ENCODE measurements around the gene HAGH.

Gene HAGH

GRCh38 chr16:1828645-1829410 lies 2.2 kb upstream of the HAGH start:
- no peak overlapping the region for H3K9ac ChIP-seq (ENCODE audit: low read length)
- H3K4me1 ChIP-seq (ENCODE audit: insufficient read depth, low read length), result peaks cover 40% of the 10 kb centered on the region
- no peak overlapping the region for H3K27ac ChIP-seq (ENCODE audit: low read depth, low read length)
- no peaks in the 10 kb centered on the region for H3K27me3 ChIP-seq (ENCODE audit: control insufficient read depth in 1 of 2, insufficient read depth in 2 of 2, low read length in 2 of 2)
- peak overlapping the region in 1 of 2 donors; percentile 41 for H3K4me3 ChIP-seq (ENCODE audit: low read depth in 1 of 2, low read length in 2 of 2)
- peaks cover 15% of the 10 kb centered on the region for H3K36me3 ChIP-seq (ENCODE audit: insufficient read depth, low read length)
- H3K9me3 ChIP-seq (ENCODE audit: low read length), result no peaks in the 10 kb centered on the region

DNA sequence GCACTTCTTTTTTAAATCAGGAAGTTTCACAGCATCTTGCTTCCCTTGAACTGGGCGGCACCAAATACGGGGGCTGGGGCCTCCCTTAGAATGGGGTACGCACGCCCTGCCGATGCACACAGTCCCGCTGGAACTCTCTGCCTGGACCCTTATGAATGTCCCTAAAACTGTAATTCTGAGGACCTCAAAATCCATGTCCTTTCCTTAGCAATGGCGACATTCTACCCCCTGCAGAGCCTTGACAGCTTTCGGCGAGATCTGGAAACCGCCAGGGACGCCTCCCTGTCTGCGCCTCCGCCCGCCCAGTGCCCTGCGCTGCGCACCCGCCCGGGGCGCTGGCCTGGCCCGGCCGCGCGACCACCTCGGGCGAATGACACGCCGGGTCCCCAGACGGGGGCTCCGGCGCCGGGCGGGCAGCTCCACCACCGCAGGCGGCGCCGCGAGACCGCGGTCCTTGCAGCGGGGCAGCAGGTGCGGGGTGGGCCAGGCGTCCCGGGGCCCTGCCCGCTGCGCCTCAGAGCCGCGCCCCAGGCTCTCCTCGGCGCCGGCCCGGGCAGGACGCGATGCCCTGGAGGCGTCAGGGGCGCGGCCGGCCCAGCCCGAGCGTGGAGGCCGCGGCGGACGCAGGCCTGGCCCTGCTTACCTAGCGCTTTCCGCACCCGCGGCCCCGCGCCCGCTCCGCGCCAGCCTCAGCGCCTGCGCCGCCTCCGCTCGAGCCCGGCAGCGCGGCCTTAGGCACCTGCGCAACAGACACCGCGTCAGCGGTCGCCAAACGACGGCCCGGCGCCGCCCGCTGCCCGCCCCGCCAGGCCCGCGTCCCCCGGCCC lies 548 bp downstream of the HAGH start:
- Histone ChIP-seq H3K27ac (ENCODE audit: low read depth, low read length) (peak overlapping the region; percentile 49), H3K9me3 (ENCODE audit: low read length) (no peaks in the 10 kb centered on the region), H3K4me3 (ENCODE audit: low read depth in 1 of 2, low read length in 2 of 2) (peak overlapping the region; percentile 66 to 75), H3K9ac (ENCODE audit: low read length) (peak overlapping the region; percentile 44), H3K27me3 (ENCODE audit: control insufficient read depth in 1 of 2, insufficient read depth in 2 of 2, low read length in 2 of 2) (no peaks in the 10 kb centered on the region), H3K36me3 (ENCODE audit: insufficient read depth, low read length) (peaks cover 28% of the 10 kb centered on the region), H3K4me1 (ENCODE audit: insufficient read depth, low read length) (peaks cover 42% of the 10 kb centered on the region)

- peak overlapping the region; percentile 44 for H3K9ac ChIP-seq (ENCODE audit: low read length)
- H3K27me3 ChIP-seq (ENCODE audit: control insufficient read depth in 1 of 2, insufficient read depth in 2 of 2, low read length in 2 of 2), result no peaks in the 10 kb centered on the region
- H3K9me3 ChIP-seq (ENCODE audit: low read length), result no peaks in the 10 kb centered on the region
- peak overlapping the region; percentile 66 to 75 for H3K4me3 ChIP-seq (ENCODE audit: low read depth in 1 of 2, low read length in 2 of 2)
- no peak overlapping the region for H3K27ac ChIP-seq (ENCODE audit: low read depth, low read length)
- peaks cover 29% of the 10 kb centered on the region for H3K36me3 ChIP-seq (ENCODE audit: insufficient read depth, low read length)
- peaks cover 42% of the 10 kb centered on the region for H3K4me1 ChIP-seq (ENCODE audit: insufficient read depth, low read length)
Observed at GRCh38 chr16:1825381-1825863, 1.2 kb downstream of the HAGH start.

GRCh38 chr16:1823821-1824220 lies 2.8 kb downstream of the HAGH start:
- H3K36me3 ChIP-seq (ENCODE audit: insufficient read depth, low read length), result peaks cover 38% of the 10 kb centered on the region
- H3K4me3 ChIP-seq (ENCODE audit: low read depth in 1 of 2, low read length in 2 of 2), result no peak overlapping the region
- H3K9ac ChIP-seq (ENCODE audit: low read length), result no peak overlapping the region
- no peak overlapping the region for H3K27ac ChIP-seq (ENCODE audit: low read depth, low read length)
- peaks cover 35% of the 10 kb centered on the region for H3K4me1 ChIP-seq (ENCODE audit: insufficient read depth, low read length)
- no peaks in the 10 kb centered on the region for H3K27me3 ChIP-seq (ENCODE audit: control insufficient read depth in 1 of 2, insufficient read depth in 2 of 2, low read length in 2 of 2)
- no peaks in the 10 kb centered on the region for H3K9me3 ChIP-seq (ENCODE audit: low read length)

DNA sequence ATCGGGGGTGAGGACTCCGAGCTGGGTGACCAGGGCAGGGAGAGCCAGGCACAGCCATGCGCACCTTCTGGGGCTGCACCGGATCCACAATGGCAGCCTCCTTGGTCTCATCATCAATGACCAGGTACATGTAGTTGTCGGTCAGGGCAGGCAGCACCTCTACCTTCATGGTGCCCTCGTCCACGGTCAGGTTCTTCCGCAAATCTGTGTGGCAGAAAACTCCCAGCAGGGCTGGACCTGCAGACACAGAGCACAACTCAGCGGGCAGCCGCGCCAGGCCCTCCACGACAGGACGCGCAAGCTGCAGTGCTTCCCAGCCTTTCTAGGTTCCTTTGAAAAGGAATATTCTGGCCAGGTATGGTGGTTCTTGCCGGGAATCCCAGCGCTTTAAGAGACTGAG lies 3.8 kb downstream of the HAGH start:
- H3K9ac ChIP-seq (ENCODE audit: low read length), result no peak overlapping the region

GRCh38 chr16:1821861-1822611 lies 4.6 kb downstream of the HAGH start:
- Histone ChIP-seq H3K36me3 (ENCODE audit: insufficient read depth, low read length) (peaks cover 38% of the 10 kb centered on the region), H3K9ac (ENCODE audit: low read length) (no peak overlapping the region), H3K27ac (ENCODE audit: low read depth, low read length) (no peak overlapping the region), H3K4me3 (ENCODE audit: low read depth in 1 of 2, low read length in 2 of 2) (no peak overlapping the region), H3K27me3 (ENCODE audit: control insufficient read depth in 1 of 2, insufficient read depth in 2 of 2, low read length in 2 of 2) (no peaks in the 10 kb centered on the region), H3K9me3 (ENCODE audit: low read length) (no peaks in the 10 kb centered on the region), H3K4me1 (ENCODE audit: insufficient read depth, low read length) (peaks cover 22% of the 10 kb centered on the region)

More for the DNA sequence above, 3.8 kb downstream of the HAGH start:
- H3K27me3 ChIP-seq (ENCODE audit: control insufficient read depth in 1 of 2, insufficient read depth in 2 of 2, low read length in 2 of 2), result no peaks in the 10 kb centered on the region
- H3K36me3 ChIP-seq (ENCODE audit: insufficient read depth, low read length), result peaks cover 38% of the 10 kb centered on the region
- no peak overlapping the region for H3K27ac ChIP-seq (ENCODE audit: low read depth, low read length)
- no peaks in the 10 kb centered on the region for H3K9me3 ChIP-seq (ENCODE audit: low read length)
- H3K4me3 ChIP-seq (ENCODE audit: low read depth in 1 of 2, low read length in 2 of 2), result no peak overlapping the region
- H3K4me1 ChIP-seq (ENCODE audit: insufficient read depth, low read length), result peaks cover 25% of the 10 kb centered on the region

DNA sequence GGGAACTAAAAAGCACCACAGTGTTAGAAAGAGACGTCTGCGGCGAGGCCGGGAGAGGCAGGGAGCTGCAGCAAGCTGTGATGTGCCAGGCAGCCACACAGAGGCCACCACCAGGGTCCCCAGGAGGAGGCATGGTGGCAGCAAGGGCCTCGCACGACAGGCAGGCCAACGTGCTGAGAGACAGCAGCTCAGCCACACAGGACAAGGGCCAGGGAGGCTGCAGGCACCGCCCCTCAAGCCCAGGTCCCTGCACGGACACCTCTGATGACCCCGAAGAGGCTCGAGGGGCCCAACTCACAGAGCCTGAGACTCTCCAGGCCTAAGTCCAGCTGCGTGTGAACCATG lies 5.7 kb downstream of the HAGH start:
- H3K27me3 ChIP-seq (ENCODE audit: control insufficient read depth in 1 of 2, insufficient read depth in 2 of 2, low read length in 2 of 2), result no peaks in the 10 kb centered on the region
- no peak overlapping the region for H3K27ac ChIP-seq (ENCODE audit: low read depth, low read length)
- H3K9ac ChIP-seq (ENCODE audit: low read length), result no peak overlapping the region
- no peak overlapping the region for H3K4me3 ChIP-seq (ENCODE audit: low read depth in 1 of 2, low read length in 2 of 2)
- H3K4me1 ChIP-seq (ENCODE audit: insufficient read depth, low read length), result peaks cover 22% of the 10 kb centered on the region
- H3K36me3 ChIP-seq (ENCODE audit: insufficient read depth, low read length), result peaks cover 45% of the 10 kb centered on the region
- H3K9me3 ChIP-seq (ENCODE audit: low read length), result no peaks in the 10 kb centered on the region

DNA sequence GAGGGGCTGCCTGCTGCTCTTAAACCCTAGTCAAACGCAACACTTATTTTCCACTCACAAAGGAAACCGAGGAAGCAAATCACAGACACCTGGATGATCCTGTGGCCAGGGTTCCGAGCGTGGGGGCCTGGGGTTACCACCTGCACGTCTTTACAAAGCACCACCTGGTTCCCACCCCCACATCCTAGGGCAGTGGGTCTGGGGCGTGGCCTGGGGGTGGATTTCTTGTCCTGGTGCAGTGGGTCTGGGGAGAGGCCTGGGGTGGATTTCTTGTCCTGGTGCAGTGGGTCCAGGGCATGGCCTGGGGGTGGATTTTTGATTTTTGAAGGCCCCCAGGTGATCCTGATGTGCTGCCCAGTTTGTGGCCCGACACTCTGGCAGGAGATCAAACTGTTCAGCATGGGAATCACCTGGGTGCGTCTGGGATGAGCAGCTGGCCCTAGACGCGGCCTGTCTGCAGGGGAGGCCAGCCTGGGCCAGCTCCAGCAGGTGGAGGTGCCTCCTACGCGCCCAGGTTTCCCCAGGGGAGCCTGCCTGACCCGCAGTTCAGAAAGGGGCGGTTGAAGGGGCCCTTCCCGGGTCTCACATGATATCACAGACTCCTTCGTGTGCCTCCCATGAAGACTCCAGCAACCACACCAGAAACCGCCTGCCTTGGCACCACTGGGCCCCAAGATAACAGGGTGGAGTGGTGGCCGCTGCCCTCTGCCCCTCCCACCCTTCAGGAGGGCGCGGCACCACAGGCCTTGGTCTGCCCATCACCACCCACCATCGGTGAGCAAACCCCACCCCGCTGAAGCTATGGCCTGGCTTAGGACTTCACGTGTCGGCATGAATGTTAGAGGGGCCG lies 6.3 kb downstream of the HAGH start:
- Histone ChIP-seq H3K9me3 (ENCODE audit: low read length) (no peaks in the 10 kb centered on the region), H3K9ac (ENCODE audit: low read length) (no peak overlapping the region), H3K4me3 (ENCODE audit: low read depth in 1 of 2, low read length in 2 of 2) (no peak overlapping the region), H3K27me3 (ENCODE audit: control insufficient read depth in 1 of 2, insufficient read depth in 2 of 2, low read length in 2 of 2) (no peaks in the 10 kb centered on the region), H3K4me1 (ENCODE audit: insufficient read depth, low read length) (peaks cover 16% of the 10 kb centered on the region), H3K36me3 (ENCODE audit: insufficient read depth, low read length) (peaks cover 45% of the 10 kb centered on the region), H3K27ac (ENCODE audit: low read depth, low read length) (no peak overlapping the region)

GRCh38 chr16:1819611-1820010 lies 7.0 kb downstream of the HAGH start:
- Histone ChIP-seq H3K27ac (ENCODE audit: low read depth, low read length) (no peak overlapping the region), H3K4me1 (ENCODE audit: insufficient read depth, low read length) (peaks cover 10% of the 10 kb centered on the region), H3K9ac (ENCODE audit: low read length) (no peak overlapping the region), H3K4me3 (ENCODE audit: low read depth in 1 of 2, low read length in 2 of 2) (no peak overlapping the region), H3K9me3 (ENCODE audit: low read length) (no peaks in the 10 kb centered on the region), H3K27me3 (ENCODE audit: control insufficient read depth in 1 of 2, insufficient read depth in 2 of 2, low read length in 2 of 2) (no peaks in the 10 kb centered on the region), H3K36me3 (ENCODE audit: insufficient read depth, low read length) (peaks cover 45% of the 10 kb centered on the region)

DNA sequence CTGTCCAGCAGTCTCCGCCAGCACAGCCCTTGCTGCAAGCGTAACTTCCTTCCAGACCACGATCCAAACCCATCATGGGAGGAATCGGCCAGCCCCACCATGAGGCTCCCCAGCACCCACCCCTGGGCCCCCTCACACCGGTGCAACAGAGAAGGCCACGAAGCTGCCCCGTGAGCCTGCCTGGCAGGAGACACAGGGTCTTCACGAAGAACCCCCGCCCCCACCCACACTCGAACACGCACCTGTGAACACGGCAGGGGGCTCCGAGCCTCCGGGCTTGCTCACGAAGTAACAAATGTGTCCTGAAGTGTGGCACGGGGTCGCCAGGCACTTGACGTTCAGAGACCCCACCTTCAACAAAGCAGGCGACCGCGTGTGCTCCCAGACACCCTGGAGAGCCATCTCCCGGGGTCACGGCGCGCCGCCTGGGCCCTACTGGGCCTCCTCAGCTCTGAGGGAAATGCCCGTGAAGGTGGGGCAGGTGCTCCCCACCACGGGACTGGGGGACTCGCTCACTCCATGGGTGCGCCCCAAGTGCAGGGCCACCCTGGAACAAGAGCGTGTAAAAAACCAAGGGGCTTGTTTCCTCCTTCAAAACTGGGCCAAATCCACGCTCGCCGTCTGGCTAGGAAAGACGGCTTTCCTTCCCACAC lies 7.6 kb downstream of the HAGH start:
- Histone ChIP-seq H3K4me3 (ENCODE audit: low read depth in 1 of 2, low read length in 2 of 2) (no peak overlapping the region), H3K4me1 (ENCODE audit: insufficient read depth, low read length) (peaks cover 4% of the 10 kb centered on the region), H3K27me3 (ENCODE audit: control insufficient read depth in 1 of 2, insufficient read depth in 2 of 2, low read length in 2 of 2) (no peaks in the 10 kb centered on the region), H3K36me3 (ENCODE audit: insufficient read depth, low read length) (peaks cover 46% of the 10 kb centered on the region), H3K9me3 (ENCODE audit: low read length) (no peaks in the 10 kb centered on the region), H3K27ac (ENCODE audit: low read depth, low read length) (no peak overlapping the region), H3K9ac (ENCODE audit: low read length) (no peak overlapping the region)
